ENCODE measurements around the gene SLC34A1. TPM values are rescaled to one million over a fixed set of nuclear protein-coding genes. Genes with fewer than 3 reads are reported as not detected.

Gene SLC34A1
- total and polyA plus RNA-seq, 9 donors: not detected

DNA sequence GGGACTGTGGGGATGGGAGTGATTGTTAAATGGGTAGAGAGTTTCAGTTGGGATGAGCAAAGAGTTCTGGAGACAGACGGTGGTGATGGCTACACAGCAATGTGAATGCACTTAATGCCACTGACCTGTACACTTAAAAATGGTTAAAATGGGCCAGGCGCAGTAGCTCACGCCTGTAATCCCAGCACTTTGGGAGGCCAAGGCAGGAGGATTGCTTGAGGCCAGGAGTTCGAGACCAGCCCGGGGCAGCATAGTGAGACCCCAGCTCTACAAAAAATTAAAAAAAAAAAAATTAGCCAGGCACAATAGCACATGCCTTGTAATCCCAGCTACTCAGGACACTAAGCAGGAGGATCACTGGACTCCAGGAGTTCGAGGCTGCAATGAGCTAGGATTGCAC, 40.5 kb upstream of the SLC34A1 start:
- no peaks in the 10 kb centered on the region for H3K9me3 ChIP-seq
- H3K27ac ChIP-seq: no peak overlapping the region
- TF ChIP-seq, protein P1, sequence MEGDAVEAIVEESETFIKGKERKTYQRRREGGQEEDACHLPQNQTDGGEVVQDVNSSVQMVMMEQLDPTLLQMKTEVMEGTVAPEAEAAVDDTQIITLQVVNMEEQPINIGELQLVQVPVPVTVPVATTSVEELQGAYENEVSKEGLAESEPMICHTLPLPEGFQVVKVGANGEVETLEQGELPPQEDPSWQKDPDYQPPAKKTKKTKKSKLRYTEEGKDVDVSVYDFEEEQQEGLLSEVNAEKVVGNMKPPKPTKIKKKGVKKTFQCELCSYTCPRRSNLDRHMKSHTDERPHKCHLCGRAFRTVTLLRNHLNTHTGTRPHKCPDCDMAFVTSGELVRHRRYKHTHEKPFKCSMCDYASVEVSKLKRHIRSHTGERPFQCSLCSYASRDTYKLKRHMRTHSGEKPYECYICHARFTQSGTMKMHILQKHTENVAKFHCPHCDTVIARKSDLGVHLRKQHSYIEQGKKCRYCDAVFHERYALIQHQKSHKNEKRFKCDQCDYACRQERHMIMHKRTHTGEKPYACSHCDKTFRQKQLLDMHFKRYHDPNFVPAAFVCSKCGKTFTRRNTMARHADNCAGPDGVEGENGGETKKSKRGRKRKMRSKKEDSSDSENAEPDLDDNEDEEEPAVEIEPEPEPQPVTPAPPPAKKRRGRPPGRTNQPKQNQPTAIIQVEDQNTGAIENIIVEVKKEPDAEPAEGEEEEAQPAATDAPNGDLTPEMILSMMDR (IDR thresholded peaks at IDR 0.05): no peak
- TF ChIP-seq POLR2A (IDR thresholded peaks at IDR 0.05): no peak
- TF ChIP-seq EP300 (IDR thresholded peaks at IDR 0.05): no peak
- H3K4me3 ChIP-seq: no peak overlapping the region
- H3K36me3 ChIP-seq: no peaks in the 10 kb centered on the region
- intact Hi-C loops (cut with DNase I): no loop called here
- H3K27me3 ChIP-seq: no peaks in the 10 kb centered on the region
- WGBS, 3 donors: 93 to 97% (median 94%) methylated on average over 6 of the region's 6 CpGs
- no peak for DNase-seq
- H3K4me1 ChIP-seq (ENCODE audit: insufficient read depth): peaks cover 2% of the 10 kb centered on the region

DNA sequence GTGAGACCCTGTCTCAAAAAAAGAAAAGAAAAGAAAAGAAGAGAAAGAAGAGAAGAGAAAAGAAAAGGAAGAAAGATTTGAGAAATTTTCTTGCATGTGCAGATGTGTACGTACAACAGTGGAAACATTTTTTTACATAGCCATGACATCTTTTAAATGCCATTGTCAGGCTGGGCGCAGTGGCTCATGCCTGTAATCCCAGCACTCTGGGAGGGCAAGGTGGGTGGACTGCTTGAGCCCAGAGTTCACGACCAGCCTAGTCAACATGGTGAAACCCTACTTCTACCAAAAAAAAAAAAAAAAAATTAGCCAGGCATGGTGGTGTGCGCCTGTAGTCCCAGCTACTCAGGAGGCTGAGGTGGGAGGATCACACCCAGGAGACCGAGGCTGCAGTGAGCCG, 39.3 kb upstream of the SLC34A1 start:
- Histone ChIP-seq H3K9me3 (no peaks in the 10 kb centered on the region), H3K27ac (no peak overlapping the region), H3K36me3 (no peaks in the 10 kb centered on the region), H3K4me1 (ENCODE audit: insufficient read depth) (peaks cover 2% of the 10 kb centered on the region), H3K4me3 (no peak overlapping the region), H3K27me3 (no peaks in the 10 kb centered on the region)
- intact Hi-C loops (cut with DNase I): no loop called here
- TF ChIP-seq POLR2A (IDR thresholded peaks at IDR 0.05) (no peak), EP300 (IDR thresholded peaks at IDR 0.05) (no peak)
- TF ChIP-seq, protein P1 (IDR thresholded peaks at IDR 0.05): no peak
- no peak for DNase-seq
- 92 to 97% (median 94%) methylated on average over 6 of the region's 6 CpGs for WGBS, 3 donors

DNA sequence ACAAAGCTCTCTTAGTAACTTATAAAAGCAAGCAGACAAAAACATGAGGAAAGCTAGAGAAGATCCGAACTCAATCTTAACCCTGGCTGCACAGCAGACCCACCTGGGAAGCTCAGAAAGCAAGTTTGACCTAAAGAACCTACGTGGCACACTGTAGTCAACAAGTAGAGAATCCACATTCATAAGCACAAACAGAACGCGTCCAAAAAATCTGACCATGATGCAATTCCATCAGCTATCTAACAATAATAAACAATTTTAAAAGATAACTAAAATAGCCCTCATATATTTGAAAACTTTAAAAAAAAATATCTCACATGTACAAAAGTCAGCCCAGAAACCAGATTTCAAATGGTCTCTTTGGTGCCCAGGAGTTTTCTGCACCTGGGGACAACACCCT, 37.4 kb upstream of the SLC34A1 start:
- peak in 1 of 5 donors; percentile 5 for DNase-seq
- no peaks in the 10 kb centered on the region for H3K27me3 ChIP-seq
- no peaks in the 10 kb centered on the region for H3K36me3 ChIP-seq
- H3K4me1 ChIP-seq (ENCODE audit: insufficient read depth): peaks cover 11% of the 10 kb centered on the region
- no peak overlapping the region for H3K27ac ChIP-seq
- 20 to 47% (median 21%) methylated on average over 4 of the region's 4 CpGs for WGBS, 3 donors
- no peak overlapping the region for H3K4me3 ChIP-seq
- intact Hi-C loops (cut with DNase I): no loop called here
- TF ChIP-seq POLR2A (IDR thresholded peaks at IDR 0.05) (no peak), EP300 (IDR thresholded peaks at IDR 0.05) (no peak)
- TF ChIP-seq, protein P1 (IDR thresholded peaks at IDR 0.05): no peak
- no peaks in the 10 kb centered on the region for H3K9me3 ChIP-seq

DNA sequence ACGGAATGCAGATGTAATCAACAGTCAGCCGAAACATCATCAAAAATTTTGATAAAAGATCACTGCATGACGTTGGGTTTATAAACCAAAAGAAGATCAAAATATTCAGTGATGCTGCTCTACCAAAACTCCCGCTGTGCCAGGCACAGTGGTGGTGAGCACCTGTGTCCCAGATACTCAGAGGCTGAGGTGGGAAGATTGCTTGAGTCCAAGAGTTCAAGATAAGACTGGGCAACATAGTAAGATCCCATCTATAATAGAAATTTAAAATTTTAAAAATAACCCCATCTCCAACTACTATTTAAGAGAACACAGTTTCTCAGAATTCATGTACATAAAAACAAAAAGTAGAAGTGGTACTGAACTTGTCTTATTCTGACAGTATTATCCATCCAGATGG, 36.5 kb upstream of the SLC34A1 start:
- Histone ChIP-seq H3K4me3 (no peak overlapping the region), H3K9me3 (no peaks in the 10 kb centered on the region), H3K36me3 (no peaks in the 10 kb centered on the region), H3K27ac (no peak overlapping the region), H3K4me1 (ENCODE audit: insufficient read depth) (peaks cover 14% of the 10 kb centered on the region), H3K27me3 (no peaks in the 10 kb centered on the region)
- TF ChIP-seq POLR2A (IDR thresholded peaks at IDR 0.05): no peak
- no peak for TF ChIP-seq EP300 (IDR thresholded peaks at IDR 0.05)
- TF ChIP-seq, protein P1 (IDR thresholded peaks at IDR 0.05): no peak
- intact Hi-C loops (cut with DNase I): no loop called here
- DNase-seq: no peak
- 75 to 82% (median 80%) methylated on average over 4 of the region's 4 CpGs for WGBS, 3 donors

DNA sequence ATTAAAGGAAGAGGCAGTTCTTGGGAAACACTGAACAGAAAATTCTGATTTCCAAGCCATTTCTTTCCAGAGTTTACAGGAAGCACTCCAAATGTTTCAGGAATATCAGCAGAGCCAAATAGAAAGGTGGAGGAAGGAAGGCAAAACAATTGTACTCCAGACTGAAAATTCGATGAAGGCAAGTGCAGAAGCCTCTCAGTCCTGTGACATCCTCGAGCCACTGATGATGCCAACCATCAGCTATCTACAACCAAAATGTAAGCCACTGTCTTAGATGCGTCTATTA, 34.9 kb upstream of the SLC34A1 start:
- Histone ChIP-seq H3K36me3 (no peaks in the 10 kb centered on the region), H3K4me3 (no peak overlapping the region), H3K4me1 (ENCODE audit: insufficient read depth) (peaks cover 14% of the 10 kb centered on the region), H3K9me3 (no peaks in the 10 kb centered on the region), H3K27me3 (no peaks in the 10 kb centered on the region), H3K27ac (no peak overlapping the region)
- intact Hi-C loops (cut with DNase I): no loop called here
- 60 to 69% (median 61%) methylated on average over 3 of the region's 3 CpGs for WGBS, 3 donors
- TF ChIP-seq POLR2A (IDR thresholded peaks at IDR 0.05): no peak
- TF ChIP-seq, protein P1 (IDR thresholded peaks at IDR 0.05): no peak
- DNase-seq: no peak
